HL-60 (cell line): ENCODE results near the gene DNAJB12.
A peak's percentile ranks its signal among the peaks of the same experiment; 100 is the strongest.

Experiments
- DNase-seq, 2 experiments: peaks; one replicate each; pipeline ENCODE4 v3.0.0-alpha.2; 2010 to 2020; ENCODE audit warnings: low read depth in 1 of 2, low spot score in 1 of 2
- H3K27ac ChIP-seq: fragments of 250-450 bp; sonication (Bioruptor Pico); replicated peaks from 2 replicates; pipeline ENCODE4 v1.5.1; 2020; ENCODE audit warnings: mild to moderate bottlenecking, moderate library complexity
- H3K27me3 ChIP-seq: fragments of 250-450 bp; sonication (Bioruptor Pico); 2 replicates; pipeline ENCODE4 v1.5.1; 2021; ENCODE audit warnings: mild to moderate bottlenecking, moderate library complexity; ENCODE audit not compliant: insufficient read depth, poor library complexity, severe bottlenecking
- H3K4me3 ChIP-seq: replicated peaks from 2 replicates; pipeline ENCODE4 v1.5.1; 2011; ENCODE audit warnings: mild to moderate bottlenecking, control low read depth, low read length; ENCODE audit not compliant: insufficient read depth
- GABPA ChIP-seq: IDR thresholded peaks from 2 replicates; pipeline ENCODE4 v1.6.1; 2012; ENCODE audit warnings: low read depth
- POLR2AphosphoS5 ChIP-seq: IDR thresholded peaks from 2 replicates; pipeline ENCODE4 v1.6.1; 2012; ENCODE audit warnings: low read depth
- SPI1 ChIP-seq: IDR thresholded peaks from 2 replicates; pipeline ENCODE4 v1.6.1; 2012; ENCODE audit warnings: low read depth, mild to moderate bottlenecking, borderline replicate concordance
- TF ChIP-seq, protein P1 (sequence below): IDR thresholded peaks from 2 replicates; pipeline ENCODE4 v1.6.1; 2012; ENCODE audit warnings: low read depth; ENCODE audit not compliant: insufficient replicate concordance
- TF ChIP-seq, protein P2 (sequence below): IDR thresholded peaks from one replicate; pipeline ENCODE4 v1.5.1; 2011; ENCODE audit warnings: low read length, control low read depth, inconsistent platforms; ENCODE audit not compliant: insufficient read depth

Gene DNAJB12

DNA sequence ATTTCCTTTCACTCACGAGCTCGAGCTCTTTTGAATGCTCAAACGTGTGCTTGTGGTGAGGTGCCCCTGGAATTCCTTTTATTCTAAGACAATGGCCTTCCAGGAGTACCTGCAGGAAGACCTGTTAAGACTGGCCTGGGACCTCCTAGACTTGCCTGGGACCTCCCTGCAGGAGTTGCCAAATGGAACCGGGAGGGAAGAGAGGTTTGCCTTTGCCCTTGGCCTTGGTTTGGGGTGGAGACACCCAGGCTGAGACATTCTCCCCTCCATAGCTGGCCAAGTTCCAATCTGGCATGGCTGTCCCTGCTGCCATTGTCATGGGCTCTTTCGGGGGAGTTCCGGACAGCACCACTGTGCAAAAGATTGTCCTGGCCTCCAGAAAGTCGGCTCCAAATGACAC, 39.7 kb downstream of the DNAJB12 start:
- no peak for DNase-seq
- no peak for TF ChIP-seq GABPA
- TF ChIP-seq SPI1 = no peak
- TF ChIP-seq, protein P1, sequence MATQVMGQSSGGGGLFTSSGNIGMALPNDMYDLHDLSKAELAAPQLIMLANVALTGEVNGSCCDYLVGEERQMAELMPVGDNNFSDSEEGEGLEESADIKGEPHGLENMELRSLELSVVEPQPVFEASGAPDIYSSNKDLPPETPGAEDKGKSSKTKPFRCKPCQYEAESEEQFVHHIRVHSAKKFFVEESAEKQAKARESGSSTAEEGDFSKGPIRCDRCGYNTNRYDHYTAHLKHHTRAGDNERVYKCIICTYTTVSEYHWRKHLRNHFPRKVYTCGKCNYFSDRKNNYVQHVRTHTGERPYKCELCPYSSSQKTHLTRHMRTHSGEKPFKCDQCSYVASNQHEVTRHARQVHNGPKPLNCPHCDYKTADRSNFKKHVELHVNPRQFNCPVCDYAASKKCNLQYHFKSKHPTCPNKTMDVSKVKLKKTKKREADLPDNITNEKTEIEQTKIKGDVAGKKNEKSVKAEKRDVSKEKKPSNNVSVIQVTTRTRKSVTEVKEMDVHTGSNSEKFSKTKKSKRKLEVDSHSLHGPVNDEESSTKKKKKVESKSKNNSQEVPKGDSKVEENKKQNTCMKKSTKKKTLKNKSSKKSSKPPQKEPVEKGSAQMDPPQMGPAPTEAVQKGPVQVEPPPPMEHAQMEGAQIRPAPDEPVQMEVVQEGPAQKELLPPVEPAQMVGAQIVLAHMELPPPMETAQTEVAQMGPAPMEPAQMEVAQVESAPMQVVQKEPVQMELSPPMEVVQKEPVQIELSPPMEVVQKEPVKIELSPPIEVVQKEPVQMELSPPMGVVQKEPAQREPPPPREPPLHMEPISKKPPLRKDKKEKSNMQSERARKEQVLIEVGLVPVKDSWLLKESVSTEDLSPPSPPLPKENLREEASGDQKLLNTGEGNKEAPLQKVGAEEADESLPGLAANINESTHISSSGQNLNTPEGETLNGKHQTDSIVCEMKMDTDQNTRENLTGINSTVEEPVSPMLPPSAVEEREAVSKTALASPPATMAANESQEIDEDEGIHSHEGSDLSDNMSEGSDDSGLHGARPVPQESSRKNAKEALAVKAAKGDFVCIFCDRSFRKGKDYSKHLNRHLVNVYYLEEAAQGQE = no peak
- TF ChIP-seq, protein P2, sequence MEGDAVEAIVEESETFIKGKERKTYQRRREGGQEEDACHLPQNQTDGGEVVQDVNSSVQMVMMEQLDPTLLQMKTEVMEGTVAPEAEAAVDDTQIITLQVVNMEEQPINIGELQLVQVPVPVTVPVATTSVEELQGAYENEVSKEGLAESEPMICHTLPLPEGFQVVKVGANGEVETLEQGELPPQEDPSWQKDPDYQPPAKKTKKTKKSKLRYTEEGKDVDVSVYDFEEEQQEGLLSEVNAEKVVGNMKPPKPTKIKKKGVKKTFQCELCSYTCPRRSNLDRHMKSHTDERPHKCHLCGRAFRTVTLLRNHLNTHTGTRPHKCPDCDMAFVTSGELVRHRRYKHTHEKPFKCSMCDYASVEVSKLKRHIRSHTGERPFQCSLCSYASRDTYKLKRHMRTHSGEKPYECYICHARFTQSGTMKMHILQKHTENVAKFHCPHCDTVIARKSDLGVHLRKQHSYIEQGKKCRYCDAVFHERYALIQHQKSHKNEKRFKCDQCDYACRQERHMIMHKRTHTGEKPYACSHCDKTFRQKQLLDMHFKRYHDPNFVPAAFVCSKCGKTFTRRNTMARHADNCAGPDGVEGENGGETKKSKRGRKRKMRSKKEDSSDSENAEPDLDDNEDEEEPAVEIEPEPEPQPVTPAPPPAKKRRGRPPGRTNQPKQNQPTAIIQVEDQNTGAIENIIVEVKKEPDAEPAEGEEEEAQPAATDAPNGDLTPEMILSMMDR = no peak
- H3K27ac ChIP-seq = no peak overlapping the region
- H3K4me3 ChIP-seq = no peak overlapping the region
- no peaks in the 10 kb centered on the region for H3K27me3 ChIP-seq

DNA sequence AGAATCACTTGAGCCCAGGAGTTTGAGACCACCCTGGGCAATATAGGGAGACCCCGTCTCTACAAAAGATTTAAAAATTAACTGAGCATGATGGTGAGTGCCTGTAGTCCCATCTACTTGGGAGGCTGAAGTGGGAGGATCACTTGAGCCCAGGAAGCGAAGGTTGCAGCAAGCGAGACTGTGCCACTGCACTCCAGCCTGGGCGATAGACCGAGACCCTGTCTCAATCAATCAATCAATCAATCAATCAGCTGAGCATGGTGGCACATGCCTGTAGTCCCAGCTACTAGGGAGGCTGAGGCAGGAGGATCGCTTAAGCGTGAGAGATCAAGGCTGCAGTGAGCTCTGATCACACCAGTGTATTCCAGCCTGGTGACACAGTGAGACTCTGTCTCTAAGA, 40.5 kb downstream of the DNAJB12 start:
- Histone ChIP-seq H3K4me3 (no peak overlapping the region), H3K27ac (no peak overlapping the region), H3K27me3 (no peaks in the 10 kb centered on the region)
- DNase-seq = no peak
- no peak for TF ChIP-seq GABPA
- TF ChIP-seq, protein P2 = no peak
- TF ChIP-seq SPI1 = no peak
- TF ChIP-seq, protein P1 = no peak
- TF ChIP-seq POLR2AphosphoS5 = no peak

DNA sequence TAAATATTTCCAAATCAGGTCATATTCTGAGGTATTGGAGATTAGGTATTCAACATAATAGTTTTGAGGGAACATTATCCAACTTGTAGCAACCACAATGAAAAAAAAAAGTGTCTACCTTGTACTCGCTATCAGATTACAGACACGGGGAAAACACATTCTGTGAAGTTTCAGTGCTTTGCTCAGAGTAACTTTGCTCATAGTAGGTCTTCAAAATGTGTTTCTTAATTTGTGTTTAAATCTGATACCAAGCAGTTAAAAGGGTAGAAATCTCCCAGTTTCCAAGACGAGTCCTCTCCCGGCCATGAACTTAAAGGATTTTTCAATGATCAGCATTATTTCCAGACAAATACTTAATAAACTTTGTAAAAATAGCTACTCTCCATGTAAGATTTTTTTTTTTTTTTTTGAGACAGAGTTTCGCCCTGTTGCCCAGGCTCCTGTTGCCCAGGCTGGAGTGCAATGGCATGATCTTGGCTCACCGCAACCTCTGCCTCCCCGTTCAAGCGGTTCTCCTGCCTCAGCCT, 41.8 kb downstream of the DNAJB12 start:
- Histone ChIP-seq H3K4me3 (no peak overlapping the region), H3K27me3 (no peaks in the 10 kb centered on the region), H3K27ac (no peak overlapping the region)
- TF ChIP-seq GABPA = no peak
- no peak for DNase-seq

DNA sequence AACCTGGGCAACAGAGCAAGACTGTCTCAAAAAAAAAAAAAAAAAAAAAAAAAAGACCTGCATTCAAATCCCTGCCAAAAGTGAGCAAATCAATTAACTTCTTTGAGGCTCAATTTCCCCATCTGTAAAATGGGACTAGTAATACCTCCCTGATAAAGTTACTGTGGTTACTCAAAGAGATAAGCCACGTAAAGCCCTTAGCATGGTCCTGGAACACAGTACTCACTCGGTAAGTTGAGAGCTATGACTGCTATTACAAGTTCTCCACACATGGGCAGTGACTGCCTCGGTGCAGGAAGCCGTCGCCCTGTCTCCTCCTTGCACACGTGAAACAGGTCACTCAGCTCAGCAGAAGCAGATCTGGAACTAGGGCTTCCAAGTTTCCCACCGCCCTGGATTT, 43.1 kb downstream of the DNAJB12 start:
- no peak overlapping the region for H3K4me3 ChIP-seq
- H3K27ac ChIP-seq = no peak overlapping the region
- no peak for TF ChIP-seq GABPA
- TF ChIP-seq SPI1 = no peak
- no peak for TF ChIP-seq POLR2AphosphoS5
- no peak for DNase-seq
- no peaks in the 10 kb centered on the region for H3K27me3 ChIP-seq

DNA sequence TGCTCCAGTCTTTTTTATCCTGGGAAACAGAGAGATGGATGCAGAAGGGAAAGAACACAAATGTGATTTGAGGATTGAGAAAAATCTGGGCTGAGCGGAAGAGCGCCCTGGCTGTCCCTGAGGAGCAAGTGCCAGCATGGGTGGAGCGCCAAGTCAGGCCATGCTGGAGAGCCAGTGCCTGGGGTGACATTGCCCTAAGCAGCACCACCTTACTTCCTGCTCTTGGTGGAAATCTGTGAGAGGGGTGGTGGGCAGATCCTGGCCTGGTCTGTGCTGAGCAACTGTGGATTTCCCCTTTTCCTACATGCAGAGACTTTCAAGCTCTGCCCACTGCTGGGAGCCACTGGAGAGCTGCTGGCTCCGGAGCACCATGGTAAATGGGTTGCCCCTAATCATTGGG, 44.1 kb downstream of the DNAJB12 start:
- Histone ChIP-seq H3K27ac (0 out of 2 replicates have a peak overlapping the region, but pooled peaks have one; percentile 21), H3K27me3 (no peaks in the 10 kb centered on the region), H3K4me3 (no peak overlapping the region)
- DNase-seq = peak in 1 of 2 experiments; percentile 56
- TF ChIP-seq, protein P1 = no peak
- TF ChIP-seq SPI1 (peak; percentile 58; the same call in 1 of the 2 replicates), POLR2AphosphoS5 (0 out of 2 replicates have a peak, but pooled peaks have one; percentile 30)
